HepG2 (cell line): ENCODE results near the gene CENPB. TPM values are rescaled to one million over a fixed set of nuclear protein-coding genes. Genes with fewer than 3 reads are reported as not detected.

ENCODE experiments used
- ATAC-seq: fragments of 200-7000 bp; cut with Tn5 transposase; 3 replicates; pipeline ENCODE4 v1.9.1; 2020; ENCODE audit warnings: mild to moderate bottlenecking, moderate library complexity
- BruUV-seq: library from RNA; stranded (reverse); fragments of 400-500 nt; replicated peaks from 2 replicates; lab custom pipeline; 2021; lab: Mats Ljungman, UMichigan
- CTCF ChIA-PET: fragments of 300-600 bp; formaldehyde crosslinking; extraction: SDS; loops from one replicate; lab custom pipeline; 2021; ENCODE audit warnings: low total read pairs, inconsistent platforms, low intra/inter-chr PET ratio; lab: Yijun Ruan, JAX
- POLR2A ChIA-PET: fragments of 350-600 bp; sonication (Branson Sonifier 250); formaldehyde crosslinking; loops from one replicate; lab custom pipeline; 2020; ENCODE audit warnings: antibody characterized with exemption, inconsistent platforms; lab: Yijun Ruan, JAX
- DNase-seq: peaks from one replicate; pipeline ENCODE4 v3.0.0-alpha.2; 2015; ENCODE audit warnings: low spot score
- FAIRE-seq: peaks from 3 replicates; lab custom pipeline; 2011; peaks lifted over from hg19 to GRCh38; lab: Jason Lieb, UNC
- H2AFZ ChIP-seq: one replicate; pipeline ENCODE4 v1.6.1; 2011; ENCODE audit warnings: low read length, inconsistent platforms
- H3K27ac ChIP-seq: fragments of 300-600 bp; 3 replicates; pipeline ENCODE4 v1.8.0; 2011; ENCODE audit warnings: mixed run types, mild to moderate bottlenecking, mixed read lengths, low read length, inconsistent platforms; ENCODE audit not compliant: insufficient read depth; ENCODE audit errors: extremely low read length
- H3K27me3 ChIP-seq, 2 experiments: fragments of 200-600 bp in 1 of 2; 2 replicates in 1 of 2; 3 replicates in 1 of 2; pipeline versions ENCODE4 v1.6.0 to v1.8.0; 2011; ENCODE audit warnings: low read length in 2 of 2, mild to moderate bottlenecking in 2 of 2, moderate library complexity in 2 of 2, inconsistent platforms in 1 of 2; ENCODE audit not compliant: insufficient read depth in 2 of 2, control insufficient read depth in 1 of 2
- H3K36me3 ChIP-seq, 2 experiments: fragments of 200-600 bp in 1 of 2; replicated peaks in 1 of 2; 2 replicates in 1 of 2; 3 replicates in 1 of 2; pipeline versions ENCODE4 v1.5.1 to v1.8.0; 2011; ENCODE audit warnings: low read length in 2 of 2, inconsistent platforms in 1 of 2; ENCODE audit not compliant: insufficient read depth in 2 of 2, control insufficient read depth in 1 of 2
- H3K4me1 ChIP-seq: 2 replicates; pipeline ENCODE4 v1.5.1; 2012; ENCODE audit warnings: low read length, inconsistent platforms; ENCODE audit not compliant: insufficient read depth
- H3K4me2 ChIP-seq: 2 replicates; pipeline ENCODE4 v1.6.0; 2011; ENCODE audit warnings: low read depth, low read length, inconsistent platforms
- H3K4me3 ChIP-seq, 3 experiments: fragments of 200-600 bp in 1 of 3; sonication (generic), shearing (Covaris generic) in 1 of 3; replicated peaks in 1 of 3; 2 replicates each; pipeline ENCODE4 v1.5.1; 2011 to 2016; ENCODE audit warnings: low read length in 3 of 3, inconsistent platforms in 2 of 3, low read depth in 2 of 3, mild to moderate bottlenecking in 2 of 3, control low read depth in 1 of 3, mixed read lengths in 1 of 3; ENCODE audit not compliant: insufficient read depth in 1 of 3
- H3K79me2 ChIP-seq: one replicate; pipeline ENCODE4 v1.6.1; 2011; ENCODE audit warnings: low read length, inconsistent platforms; ENCODE audit not compliant: insufficient read depth
- H3K9ac ChIP-seq: 2 replicates; pipeline ENCODE4 v1.6.0; 2011; ENCODE audit warnings: mild to moderate bottlenecking, low read depth, low read length, inconsistent platforms; ENCODE audit not compliant: insufficient read depth
- H3K9me3 ChIP-seq: 2 replicates; pipeline ENCODE4 v1.5.1; 2012; ENCODE audit warnings: mild to moderate bottlenecking, low read length
- H4K20me1 ChIP-seq: 2 replicates; pipeline ENCODE4 v1.6.0; 2011; ENCODE audit warnings: inconsistent platforms, mild to moderate bottlenecking, low read length, moderate library complexity; ENCODE audit not compliant: insufficient read depth
- ATF3 ChIP-seq: sonication (generic); formaldehyde crosslinking; IDR thresholded peaks from 2 replicates; pipeline ENCODE4 v1.4.0; 2020; ENCODE audit warnings: missing genetic modification reagents
- IRF2 ChIP-seq: IDR thresholded peaks from 2 replicates; pipeline ENCODE4 v1.6.1; 2018; ENCODE audit warnings: missing genetic modification reagents, missing compliant biosample characterization
- MTF2 ChIP-seq: sonication (generic); formaldehyde crosslinking; IDR thresholded peaks from 2 replicates; pipeline ENCODE4 v1.5.0; 2020; ENCODE audit warnings: missing genetic modification reagents, borderline replicate concordance
- ZNF232 ChIP-seq: sonication (generic); formaldehyde crosslinking; IDR thresholded peaks from 2 replicates; pipeline ENCODE4 v1.4.0; 2020; ENCODE audit warnings: missing genetic modification reagents, borderline replicate concordance
- WGBS: methylation state at CpG from one replicate; pipeline ENCODE4 v1.1.6; 2017; ENCODE audit warnings: low lambda C conversion rate; 5-methylcytosine and 5-hydroxymethylcytosine counted together
- in situ Hi-C: cut with HindIII; loops from 2 replicates; pipeline ENCODE4 v1.10.0; 2017; ENCODE audit warnings: low pct_unique_long_range_greater_than_20kb; ENCODE audit not compliant: extremely low pct_ligation_motif_present
- intact Hi-C: fragments of 100-400 bp; cut with micrococcal nuclease; formaldehyde crosslinking; loops from one replicate; pipeline ENCODE4 v1.10.0; 2022; ENCODE audit not compliant: unreplicated experiment
- polyA plus RNA-seq, 8 experiments: library from polyadenylated mRNA; depleted of rRNA in 3 of 8; stranded (reverse) in 7 of 8; unstranded in 1 of 8; fragments of >200 nt; fragmentation: Illumina TruSeq in 4 of 8; extraction: Trizol in 4 of 8; gene quantifications; 2 replicates each; pipeline versions ENCODE4 v1.2.1 to v1.2.3, GENCODE V29; 2011 to 2016; ENCODE audit warnings: low read depth in 4 of 8, missing spikeins in 1 of 8, mixed read lengths in 1 of 8; ENCODE audit not compliant: insufficient read depth in 1 of 8
- total RNA-seq, 5 experiments: library from RNA; depleted of rRNA; stranded (reverse); fragments of >200 nt; fragmentation: Illumina TruSeq; extraction: Trizol; gene quantifications; 2 replicates each; pipeline ENCODE4 v1.2.3, GENCODE V29; 2016; ENCODE audit warnings: low read depth in 1 of 5
- TF ChIP-seq, protein P1 (sequence below): sonication (generic); formaldehyde crosslinking; IDR thresholded peaks from 2 replicates; pipeline ENCODE4 v1.5.0; 2020; ENCODE audit warnings: missing genetic modification reagents
- TF ChIP-seq, protein P2 (sequence below): sonication (generic); formaldehyde crosslinking; conservative IDR thresholded peaks from 2 replicates; pipeline ENCODE4 v1.4.0; 2020; ENCODE audit warnings: missing genetic modification reagents
- TF ChIP-seq, protein P3 (sequence below): sonication (generic); formaldehyde crosslinking; IDR thresholded peaks from 2 replicates; pipeline ENCODE4 v1.4.0; 2020; ENCODE audit warnings: mild to moderate bottlenecking, low read depth, missing genetic modification reagents

CENPB gene
- total and polyA plus RNA-seq, 2 of the 13 experiments (the other 11 are each of a cell fraction or from before 2014, with no cell fraction given), result 10.4 to 54.5 TPM

DNA sequence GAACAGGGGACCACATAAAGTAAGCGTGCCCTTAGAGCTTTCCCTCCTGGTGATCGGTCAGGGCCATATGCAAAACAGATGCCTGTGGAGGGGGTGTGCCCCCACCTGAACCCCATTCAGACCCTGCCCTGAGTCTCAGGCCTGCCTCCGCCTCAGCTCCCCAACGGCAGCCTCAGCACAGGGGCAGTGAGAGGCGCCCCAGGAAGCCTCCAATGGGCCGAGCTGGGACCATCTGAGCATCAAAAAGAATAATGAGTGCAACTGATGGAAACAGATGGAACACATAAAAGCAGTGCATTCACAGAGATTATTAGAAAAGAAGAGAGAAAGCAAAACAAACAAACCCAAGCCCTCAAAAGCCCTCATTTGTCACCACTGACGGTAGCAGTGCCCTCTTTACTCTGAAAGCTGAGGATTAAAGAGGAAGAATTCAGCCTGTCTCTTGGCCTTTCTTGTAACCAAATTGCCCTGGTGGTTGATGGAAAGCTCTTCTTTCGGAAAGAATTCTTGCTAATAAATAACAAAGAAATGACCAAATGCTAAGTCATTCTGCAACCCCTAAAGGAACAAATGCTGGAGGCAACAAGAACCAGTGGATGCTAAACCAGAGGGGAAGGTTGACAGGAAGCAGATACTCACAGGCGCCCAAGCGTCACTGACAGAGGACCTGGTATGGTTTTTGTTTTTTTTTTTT, 25.7 kb downstream of the CENPB start:
- ChIA-PET CTCF (no interaction called here), POLR2A (interaction anchor here (0.8 to 2.0 kb wide), 3 partner anchors 8 to 21 kb away, joined by 3 to 6 read pairs (median 3); partner anchors contain the start of gene SPEF1)
- Histone ChIP-seq H3K79me2 (peaks cover 10% of the 10 kb centered on the region), H3K4me3 (no peak overlapping the region), H3K9ac (no peak overlapping the region), H2AFZ (no peak overlapping the region), H3K27me3 (no peaks in the 10 kb centered on the region), H4K20me1 (no peaks in the 10 kb centered on the region), H3K4me1 (peaks cover 25% of the 10 kb centered on the region), H3K4me2 (no peak overlapping the region), H3K36me3 (peaks cover 30 to 33% of the 10 kb centered on the region in 2 experiments; a peak in 4 of 5 replicates), H3K9me3 (no peaks in the 10 kb centered on the region), H3K27ac (no peak overlapping the region)
- intact Hi-C loops, result no loop called here
- in situ Hi-C loops, result no loop called here
- WGBS, result 96% methylated on average over 10 of the region's 10 CpGs
- FAIRE-seq (no peak), DNase-seq (no peak), ATAC-seq (no peak)
- no peak for TF ChIP-seq MTF2 (CRISPR knock-in tag)
- TF ChIP-seq, protein P1, sequence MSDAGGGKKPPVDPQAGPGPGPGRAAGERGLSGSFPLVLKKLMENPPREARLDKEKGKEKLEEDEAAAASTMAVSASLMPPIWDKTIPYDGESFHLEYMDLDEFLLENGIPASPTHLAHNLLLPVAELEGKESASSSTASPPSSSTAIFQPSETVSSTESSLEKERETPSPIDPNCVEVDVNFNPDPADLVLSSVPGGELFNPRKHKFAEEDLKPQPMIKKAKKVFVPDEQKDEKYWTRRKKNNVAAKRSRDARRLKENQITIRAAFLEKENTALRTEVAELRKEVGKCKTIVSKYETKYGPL (CRISPR knock-in tag), result no peak
- no peak for TF ChIP-seq ATF3
- TF ChIP-seq, protein P2, sequence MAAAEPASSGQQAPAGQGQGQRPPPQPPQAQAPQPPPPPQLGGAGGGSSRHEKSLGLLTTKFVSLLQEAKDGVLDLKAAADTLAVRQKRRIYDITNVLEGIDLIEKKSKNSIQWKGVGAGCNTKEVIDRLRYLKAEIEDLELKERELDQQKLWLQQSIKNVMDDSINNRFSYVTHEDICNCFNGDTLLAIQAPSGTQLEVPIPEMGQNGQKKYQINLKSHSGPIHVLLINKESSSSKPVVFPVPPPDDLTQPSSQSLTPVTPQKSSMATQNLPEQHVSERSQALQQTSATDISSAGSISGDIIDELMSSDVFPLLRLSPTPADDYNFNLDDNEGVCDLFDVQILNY (CRISPR knock-in tag), result no peak
- TF ChIP-seq ZNF232 (CRISPR knock-in tag), result no peak
- TF ChIP-seq, protein P3, sequence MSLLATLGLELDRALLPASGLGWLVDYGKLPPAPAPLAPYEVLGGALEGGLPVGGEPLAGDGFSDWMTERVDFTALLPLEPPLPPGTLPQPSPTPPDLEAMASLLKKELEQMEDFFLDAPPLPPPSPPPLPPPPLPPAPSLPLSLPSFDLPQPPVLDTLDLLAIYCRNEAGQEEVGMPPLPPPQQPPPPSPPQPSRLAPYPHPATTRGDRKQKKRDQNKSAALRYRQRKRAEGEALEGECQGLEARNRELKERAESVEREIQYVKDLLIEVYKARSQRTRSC (CRISPR knock-in tag), result no peak
- TF ChIP-seq IRF2 (CRISPR knock-in tag), result no peak
- no TSS peak for BruUV-seq
